Measurements from ENCODE around the gene GIMAP2.

The GIMAP2 gene

DNA sequence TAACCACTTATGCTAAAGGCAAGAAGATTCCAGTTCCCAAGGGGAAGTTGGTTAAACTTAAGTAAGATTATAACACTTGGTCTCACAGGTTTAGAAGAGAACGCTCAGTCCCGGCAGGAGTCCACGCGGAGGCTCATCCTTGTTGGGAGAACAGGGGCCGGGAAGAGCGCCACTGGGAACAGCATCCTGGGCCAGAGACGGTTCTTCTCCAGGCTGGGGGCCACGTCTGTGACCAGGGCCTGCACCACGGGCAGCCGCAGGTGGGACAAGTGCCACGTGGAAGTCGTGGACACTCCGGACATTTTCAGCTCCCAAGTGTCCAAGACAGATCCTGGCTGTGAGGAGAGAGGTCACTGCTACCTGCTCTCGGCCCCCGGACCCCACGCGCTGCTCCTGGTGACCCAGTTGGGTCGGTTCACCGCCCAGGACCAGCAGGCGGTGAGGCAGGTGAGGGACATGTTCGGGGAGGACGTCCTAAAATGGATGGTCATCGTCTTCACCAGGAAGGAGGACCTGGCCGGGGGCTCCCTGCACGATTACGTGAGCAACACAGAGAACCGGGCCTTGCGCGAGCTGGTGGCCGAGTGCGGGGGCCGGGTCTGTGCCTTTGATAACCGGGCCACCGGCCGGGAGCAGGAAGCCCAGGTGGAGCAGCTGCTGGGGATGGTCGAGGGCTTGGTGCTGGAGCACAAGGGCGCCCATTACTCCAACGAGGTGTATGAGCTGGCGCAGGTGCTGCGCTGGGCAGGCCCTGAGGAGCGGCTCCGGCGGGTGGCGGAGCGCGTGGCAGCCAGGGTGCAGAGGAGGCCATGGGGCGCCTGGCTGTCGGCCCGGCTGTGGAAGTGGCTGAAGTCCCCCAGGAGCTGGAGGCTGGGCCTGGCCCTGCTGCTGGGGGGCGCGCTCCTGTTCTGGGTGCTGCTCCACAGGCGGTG lies 34.7 kb downstream of the GIMAP2 start:
- no peak for TF ChIP-seq OSR2 (tag by site-specific recombination; IDR thresholded peaks at IDR 0.05)
- TF ChIP-seq, protein P1, sequence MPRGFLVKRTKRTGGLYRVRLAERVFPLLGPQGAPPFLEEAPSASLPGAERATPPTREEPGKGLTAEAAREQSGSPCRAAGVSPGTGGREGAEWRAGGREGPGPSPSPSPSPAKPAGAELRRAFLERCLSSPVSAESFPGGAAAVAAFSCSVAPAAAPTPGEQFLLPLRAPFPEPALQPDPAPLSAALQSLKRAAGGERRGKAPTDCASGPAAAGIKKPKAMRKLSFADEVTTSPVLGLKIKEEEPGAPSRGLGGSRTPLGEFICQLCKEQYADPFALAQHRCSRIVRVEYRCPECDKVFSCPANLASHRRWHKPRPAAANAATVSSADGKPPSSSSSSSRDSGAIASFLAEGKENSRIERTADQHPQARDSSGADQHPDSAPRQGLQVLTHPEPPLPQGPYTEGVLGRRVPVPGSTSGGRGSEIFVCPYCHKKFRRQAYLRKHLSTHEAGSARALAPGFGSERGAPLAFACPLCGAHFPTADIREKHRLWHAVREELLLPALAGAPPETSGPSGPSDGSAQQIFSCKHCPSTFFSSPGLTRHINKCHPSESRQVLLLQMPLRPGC (tag by site-specific recombination; IDR thresholded peaks at IDR 0.05): no peak
- no peak for TF ChIP-seq ZBTB21 (tag by site-specific recombination; IDR thresholded peaks at IDR 0.05)
- TF ChIP-seq, protein P2, sequence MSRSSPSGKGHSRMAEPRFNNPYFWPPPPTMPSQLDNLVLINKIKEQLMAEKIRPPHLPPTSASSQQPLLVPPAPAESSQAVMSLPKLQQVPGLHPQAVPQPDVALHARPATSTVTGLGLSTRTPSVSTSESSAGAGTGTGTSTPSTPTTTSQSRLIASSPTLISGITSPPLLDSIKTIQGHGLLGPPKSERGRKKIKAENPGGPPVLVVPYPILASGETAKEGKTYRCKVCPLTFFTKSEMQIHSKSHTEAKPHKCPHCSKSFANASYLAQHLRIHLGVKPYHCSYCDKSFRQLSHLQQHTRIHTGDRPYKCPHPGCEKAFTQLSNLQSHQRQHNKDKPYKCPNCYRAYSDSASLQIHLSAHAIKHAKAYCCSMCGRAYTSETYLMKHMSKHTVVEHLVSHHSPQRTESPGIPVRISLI (tag by site-specific recombination; IDR thresholded peaks at IDR 0.05): no peak
- no peak for TF ChIP-seq ZNF423 (tag by site-specific recombination; IDR thresholded peaks at IDR 0.05)
- TF ChIP-seq YY2 (tag by site-specific recombination; IDR thresholded peaks at IDR 0.05): no peak
- ChIA-PET POLR2A (no interaction called here), CTCF (interaction anchor here (0.7 kb wide), 1 partner anchor 19 kb away, joined by 3 read pairs; no protein-coding TSS in a partner anchor)
- Histone ChIP-seq H3K4me1 (ENCODE audit: control insufficient read depth, insufficient read depth, low read length) (no peaks in the 10 kb centered on the region), H3K27ac (ENCODE audit: extremely low read depth, low read depth, low read length) (no peak overlapping the region), H3K4me3 (ENCODE audit: low read depth, low read length) (no peak overlapping the region), H3K36me3 (ENCODE audit: control insufficient read depth in 2 of 2, insufficient read depth in 1 of 2, low read length in 2 of 2) (no peaks in the 10 kb centered on the region), H3K9me3 (ENCODE audit: control insufficient read depth, insufficient read depth, low read depth, low read length) (no peaks in the 10 kb centered on the region)

DNA sequence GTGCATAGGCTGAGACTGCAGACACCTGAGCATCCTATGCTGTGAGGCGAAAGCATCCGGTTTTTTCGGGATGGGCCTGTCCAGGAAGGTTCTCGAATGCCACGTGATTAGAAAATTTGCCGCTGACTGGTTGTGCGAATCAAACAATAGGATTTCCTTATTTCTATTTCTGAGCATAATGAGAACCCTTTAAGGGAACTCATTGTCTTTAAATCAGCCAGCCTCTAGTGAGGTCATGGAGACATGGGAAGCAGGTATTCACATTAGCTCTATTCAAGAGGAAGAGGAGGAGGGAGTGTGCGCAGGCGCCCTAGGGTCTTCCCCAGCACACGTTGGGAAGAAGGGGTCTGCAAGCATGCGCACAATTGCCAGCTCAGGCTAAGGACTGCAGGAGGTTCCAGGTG lies 36.5 kb downstream of the GIMAP2 start:
- Histone ChIP-seq H3K4me3 (ENCODE audit: low read depth, low read length) (no peak overlapping the region), H3K4me1 (ENCODE audit: control insufficient read depth, insufficient read depth, low read length) (no peaks in the 10 kb centered on the region), H3K36me3 (ENCODE audit: control insufficient read depth in 2 of 2, insufficient read depth in 1 of 2, low read length in 2 of 2) (no peaks in the 10 kb centered on the region), H3K27ac (ENCODE audit: extremely low read depth, low read depth, low read length) (no peak overlapping the region), H3K9me3 (ENCODE audit: control insufficient read depth, insufficient read depth, low read depth, low read length) (no peaks in the 10 kb centered on the region)
- POLR2A ChIA-PET: no interaction called here
- CTCF ChIA-PET: interaction anchor here (0.5 kb wide), 1 partner anchor 275 kb away, joined by 3 read pairs; no protein-coding TSS in a partner anchor
- no peak for TF ChIP-seq ZNF658 (tag by site-specific recombination; IDR thresholded peaks at IDR 0.05)
- TF ChIP-seq ZNF747 (tag by site-specific recombination; IDR thresholded peaks at IDR 0.05): no peak
- TF ChIP-seq, protein P3, sequence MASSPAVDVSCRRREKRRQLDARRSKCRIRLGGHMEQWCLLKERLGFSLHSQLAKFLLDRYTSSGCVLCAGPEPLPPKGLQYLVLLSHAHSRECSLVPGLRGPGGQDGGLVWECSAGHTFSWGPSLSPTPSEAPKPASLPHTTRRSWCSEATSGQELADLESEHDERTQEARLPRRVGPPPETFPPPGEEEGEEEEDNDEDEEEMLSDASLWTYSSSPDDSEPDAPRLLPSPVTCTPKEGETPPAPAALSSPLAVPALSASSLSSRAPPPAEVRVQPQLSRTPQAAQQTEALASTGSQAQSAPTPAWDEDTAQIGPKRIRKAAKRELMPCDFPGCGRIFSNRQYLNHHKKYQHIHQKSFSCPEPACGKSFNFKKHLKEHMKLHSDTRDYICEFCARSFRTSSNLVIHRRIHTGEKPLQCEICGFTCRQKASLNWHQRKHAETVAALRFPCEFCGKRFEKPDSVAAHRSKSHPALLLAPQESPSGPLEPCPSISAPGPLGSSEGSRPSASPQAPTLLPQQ (tag by site-specific recombination; IDR thresholded peaks at IDR 0.05): no peak
- TF ChIP-seq ZNF335 (tag by site-specific recombination; conservative IDR thresholded peaks at IDR 0.05): no peak
- no peak for TF ChIP-seq SALL2 (tag by site-specific recombination; IDR thresholded peaks at IDR 0.05; ENCODE audit: borderline replicate concordance)
- TF ChIP-seq ZNF248 (tag by site-specific recombination; IDR thresholded peaks at IDR 0.05): no peak
- TF ChIP-seq ZNF426 (tag by site-specific recombination; IDR thresholded peaks at IDR 0.05): no peak
- TF ChIP-seq ZNF24 (tag by site-specific recombination; IDR thresholded peaks at IDR 0.05): no peak
- TF ChIP-seq ZNF529 (tag by site-specific recombination; IDR thresholded peaks at IDR 0.05; ENCODE audit: insufficient replicate concordance): no peak
- TF ChIP-seq SP2 (tag by site-specific recombination; IDR thresholded peaks at IDR 0.05): no peak
- TF ChIP-seq, protein P1 (tag by site-specific recombination; IDR thresholded peaks at IDR 0.05): no peak
- TF ChIP-seq, protein P4, sequence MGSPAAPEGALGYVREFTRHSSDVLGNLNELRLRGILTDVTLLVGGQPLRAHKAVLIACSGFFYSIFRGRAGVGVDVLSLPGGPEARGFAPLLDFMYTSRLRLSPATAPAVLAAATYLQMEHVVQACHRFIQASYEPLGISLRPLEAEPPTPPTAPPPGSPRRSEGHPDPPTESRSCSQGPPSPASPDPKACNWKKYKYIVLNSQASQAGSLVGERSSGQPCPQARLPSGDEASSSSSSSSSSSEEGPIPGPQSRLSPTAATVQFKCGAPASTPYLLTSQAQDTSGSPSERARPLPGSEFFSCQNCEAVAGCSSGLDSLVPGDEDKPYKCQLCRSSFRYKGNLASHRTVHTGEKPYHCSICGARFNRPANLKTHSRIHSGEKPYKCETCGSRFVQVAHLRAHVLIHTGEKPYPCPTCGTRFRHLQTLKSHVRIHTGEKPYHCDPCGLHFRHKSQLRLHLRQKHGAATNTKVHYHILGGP (tag by site-specific recombination; IDR thresholded peaks at IDR 0.05): no peak
- TF ChIP-seq ZNF416 (tag by site-specific recombination; IDR thresholded peaks at IDR 0.05): no peak
- TF ChIP-seq ZNF184 (tag by site-specific recombination; IDR thresholded peaks at IDR 0.05): no peak
- TF ChIP-seq ZNF624 (tag by site-specific recombination; IDR thresholded peaks at IDR 0.05): no peak
- TF ChIP-seq ZNF169 (tag by site-specific recombination; IDR thresholded peaks at IDR 0.05): no peak
